IMR-90 (cell line): ENCODE data around the gene SH2D4B. TPM values are rescaled to one million over a fixed set of nuclear protein-coding genes. Genes with fewer than 3 reads are reported as not detected.

Source experiments
- ATAC-seq: fragments of 200-7000 bp; cut with Tn5 transposase; 2 replicates; pipeline ENCODE4 v1.9.1; 2020; ENCODE audit warnings: low read depth, mild to moderate bottlenecking, moderate library complexity
- BruUV-seq: library from RNA; stranded (reverse); fragments of 400-500 nt; replicated peaks from 2 replicates; lab custom pipeline; 2021; lab: Mats Ljungman, UMichigan
- CTCF ChIA-PET: fragments of 300-600 bp; formaldehyde crosslinking; extraction: SDS; loops from one replicate; lab custom pipeline; 2021; ENCODE audit warnings: antibody characterized with exemption; lab: Yijun Ruan, JAX
- POLR2A ChIA-PET: fragments of 300-600 bp; sonication (Branson Sonifier 250); formaldehyde crosslinking; loops from one replicate; lab custom pipeline; 2022; ENCODE audit warnings: antibody characterized with exemption; ENCODE audit not compliant: unreplicated experiment; lab: Charles Lee
- DNase-seq: peaks from one replicate; pipeline ENCODE4 v3.0.0; 2013
- H2AFZ ChIP-seq: replicated peaks from 2 replicates; pipeline ENCODE3; 2013; ENCODE audit warnings: low read length, mild to moderate bottlenecking; ENCODE audit not compliant: poor library complexity
- H2AK5ac ChIP-seq: 2 replicates; pipeline ENCODE4 v1.6.1; 2013; ENCODE audit warnings: low read depth, low read length, inconsistent platforms
- H2AK9ac ChIP-seq: replicated peaks from 2 replicates; pipeline ENCODE3; 2013; ENCODE audit warnings: mild to moderate bottlenecking, low read depth, low read length, moderate library complexity; ENCODE audit not compliant: poor library complexity
- H2BK120ac ChIP-seq: 2 replicates; pipeline ENCODE4 v1.6.1; 2013; ENCODE audit warnings: low read depth, low read length, inconsistent platforms
- H2BK15ac ChIP-seq: 3 replicates; pipeline ENCODE4 v1.6.1; 2013; ENCODE audit warnings: low read depth, low read length, inconsistent platforms
- H2BK20ac ChIP-seq: 2 replicates; pipeline ENCODE4 v1.6.1; 2013; ENCODE audit warnings: low read depth, mild to moderate bottlenecking, inconsistent platforms, low read length, moderate library complexity
- H2BK5ac ChIP-seq: 2 replicates; pipeline ENCODE4 v1.6.1; 2013; ENCODE audit warnings: mild to moderate bottlenecking, low read depth, low read length, inconsistent platforms; ENCODE audit not compliant: poor library complexity, severe bottlenecking
- H3K14ac ChIP-seq: replicated peaks from 2 replicates; pipeline ENCODE4 v1.6.1; 2013; ENCODE audit warnings: low read depth, low read length, inconsistent platforms
- H3K18ac ChIP-seq: 2 replicates; pipeline ENCODE4 v1.6.1; 2013; ENCODE audit warnings: low read depth, low read length, control low read depth
- H3K23ac ChIP-seq: 2 replicates; pipeline ENCODE4 v1.6.1; 2013; ENCODE audit warnings: low read depth, low read length, inconsistent platforms
- H3K27ac ChIP-seq: 2 replicates; pipeline ENCODE4 v1.5.1; 2013; ENCODE audit warnings: mild to moderate bottlenecking, control low read depth, low read length; ENCODE audit not compliant: insufficient read depth
- H3K27me3 ChIP-seq: 2 replicates; pipeline ENCODE4 v1.6.1; 2013; ENCODE audit warnings: low read length; ENCODE audit not compliant: control insufficient read depth, insufficient read depth
- H3K36me3 ChIP-seq: 2 replicates; pipeline ENCODE4 v1.6.1; 2013; ENCODE audit warnings: low read length, mixed read lengths; ENCODE audit not compliant: control insufficient read depth, insufficient read depth
- H3K4ac ChIP-seq: 2 replicates; pipeline ENCODE4 v1.6.1; 2013; ENCODE audit warnings: low read depth, low read length, inconsistent platforms
- H3K4me1 ChIP-seq: 2 replicates; pipeline ENCODE4 v1.6.1; 2013; ENCODE audit warnings: low read length, mixed read lengths; ENCODE audit not compliant: control insufficient read depth, insufficient read depth
- H3K4me2 ChIP-seq: 2 replicates; pipeline ENCODE4 v1.6.1; 2013; ENCODE audit warnings: low read depth, mild to moderate bottlenecking, control low read depth, low read length, moderate library complexity
- H3K4me3 ChIP-seq: 2 replicates; pipeline ENCODE4 v1.5.1; 2013; ENCODE audit warnings: low read depth, mild to moderate bottlenecking, control low read depth, low read length, moderate library complexity; ENCODE audit not compliant: insufficient read depth
- H3K56ac ChIP-seq: 2 replicates; pipeline ENCODE4 v1.6.1; 2013; ENCODE audit warnings: low read length, inconsistent platforms; ENCODE audit not compliant: insufficient read depth; ENCODE audit errors: extremely low read depth
- H3K79me1 ChIP-seq, 2 experiments: 2 replicates each; pipeline ENCODE4 v1.6.1; 2013; ENCODE audit warnings: low read length in 2 of 2, inconsistent platforms in 1 of 2, low read depth in 1 of 2
- H3K9ac ChIP-seq: 2 replicates; pipeline ENCODE4 v1.6.1; 2013; ENCODE audit warnings: low read depth, low read length, control low read depth
- H3K9me1 ChIP-seq: 2 replicates; pipeline ENCODE4 v1.6.1; 2013; ENCODE audit warnings: low read length, inconsistent platforms; ENCODE audit not compliant: insufficient read depth
- H3K9me3 ChIP-seq: 2 replicates; pipeline ENCODE4 v1.6.1; 2013; ENCODE audit warnings: low read length; ENCODE audit not compliant: control insufficient read depth, insufficient read depth
- H4K20me1 ChIP-seq: 2 replicates; pipeline ENCODE4 v1.6.1; 2013; ENCODE audit warnings: low read length, inconsistent platforms; ENCODE audit not compliant: insufficient read depth
- H4K5ac ChIP-seq: 2 replicates; pipeline ENCODE4 v1.6.1; 2013; ENCODE audit warnings: mild to moderate bottlenecking, low read depth, low read length, control low read depth
- H4K8ac ChIP-seq, 2 experiments: 2 replicates each; pipeline ENCODE4 v1.6.1; 2013; ENCODE audit warnings: low read depth in 2 of 2, low read length in 2 of 2, control low read depth in 1 of 2, inconsistent platforms in 1 of 2
- H4K91ac ChIP-seq: 2 replicates; pipeline ENCODE4 v1.6.1; 2013; ENCODE audit warnings: low read depth, low read length, inconsistent platforms; ENCODE audit not compliant: insufficient read depth
- BHLHE40 ChIP-seq: fragments of 150-350 bp; IDR thresholded peaks from 2 replicates; pipeline ENCODE4 v1.6.1; 2016; ENCODE audit warnings: mild to moderate bottlenecking, low read depth, low read length
- CEBPB ChIP-seq: IDR thresholded peaks from 2 replicates; pipeline ENCODE4 v1.6.1; 2012; ENCODE audit warnings: low read depth, low read length, improper control_type of control experiment
- CHD1 ChIP-seq: IDR thresholded peaks from 2 replicates; pipeline ENCODE4 v1.6.1; 2012; ENCODE audit warnings: low read depth, low read length, improper control_type of control experiment
- FOS ChIP-seq: fragments of 150-350 bp; IDR thresholded peaks from 2 replicates; pipeline ENCODE4 v1.6.1; 2016; ENCODE audit warnings: low read depth, low read length
- MAFK ChIP-seq: IDR thresholded peaks from 2 replicates; pipeline ENCODE4 v1.6.1; 2012; ENCODE audit warnings: low read depth, low read length, improper control_type of control experiment
- MXI1 ChIP-seq: IDR thresholded peaks from 2 replicates; pipeline ENCODE4 v1.6.1; 2012; ENCODE audit warnings: low read depth, mild to moderate bottlenecking, low read length, moderate library complexity, borderline replicate concordance
- NFE2L2 ChIP-seq: fragments of 150-350 bp; IDR thresholded peaks from 2 replicates; pipeline ENCODE4 v1.6.1; 2016; ENCODE audit warnings: low read depth, mild to moderate bottlenecking, low read length
- POLR2A ChIP-seq: IDR thresholded peaks from 2 replicates; pipeline ENCODE4 v1.6.1; 2012; ENCODE audit warnings: mild to moderate bottlenecking, low read depth, low read length
- RAD21 ChIP-seq: IDR thresholded peaks from 2 replicates; pipeline ENCODE4 v1.6.1; 2012; ENCODE audit warnings: low read length, improper control_type of control experiment
- RCOR1 ChIP-seq: IDR thresholded peaks from 2 replicates; pipeline ENCODE4 v1.6.1; 2012; ENCODE audit warnings: mild to moderate bottlenecking, low read length, improper control_type of control experiment; ENCODE audit not compliant: insufficient replicate concordance
- RFX5 ChIP-seq: IDR thresholded peaks from 2 replicates; pipeline ENCODE4 v1.8.0; 2012; ENCODE audit warnings: low read depth, mild to moderate bottlenecking, low read length, moderate library complexity
- SMC3 ChIP-seq: fragments of 150-350 bp; IDR thresholded peaks from 2 replicates; pipeline ENCODE4 v1.6.1; 2016; ENCODE audit warnings: low read depth, mild to moderate bottlenecking, antibody characterized with exemption, low read length, moderate library complexity
- WGBS, 2 experiments: methylation state at CpG; one replicate each; pipeline versions ENCODE4 v1.1.5 to v1.1.7; 2013; ENCODE audit warnings: missing lambda C conversion rate in 2 of 2; ENCODE audit not compliant: insufficient read length in 1 of 2; ENCODE audit errors: extremely low coverage in 2 of 2; 5-methylcytosine and 5-hydroxymethylcytosine counted together
- dilution Hi-C: fragments of 300-500 bp; cut with HindIII; formaldehyde crosslinking; loops from one replicate; pipeline ENCODE4 v1.14.3; 2018; ENCODE audit warnings: low sequenced_read_pairs; ENCODE audit not compliant: unreplicated experiment
- in situ Hi-C: fragments of 300-500 bp; cut with MboI; formaldehyde crosslinking; loops from 3 replicates; pipeline ENCODE4 v1.14.3; 2019; ENCODE audit warnings: low sequenced_read_pairs, inconsistent platforms, mixed read lengths
- intact Hi-C: fragments of 100-400 bp; cut with micrococcal nuclease; formaldehyde crosslinking; loops from 2 replicates; pipeline ENCODE4 v1.10.0; 2022
- polyA plus RNA-seq, 3 experiments: library from polyadenylated mRNA; depleted of rRNA; stranded (reverse); fragments of >200 nt; gene quantifications; 2 replicates each; pipeline ENCODE4 v1.2.3, GENCODE V29; 2012; ENCODE audit warnings: low replicate concordance in 1 of 3
- total RNA-seq: library from RNA; depleted of rRNA; stranded (reverse); fragments of >200 nt; gene quantifications from 2 replicates; pipeline ENCODE4 v1.2.3, GENCODE V29; 2012
- TF ChIP-seq, protein P1 (sequence below): fragments of 150-350 bp; IDR thresholded peaks from 2 replicates; pipeline ENCODE4 v1.6.1; 2017; ENCODE audit warnings: mild to moderate bottlenecking, antibody characterized with exemption, low read length, low read depth
- TF ChIP-seq, protein P2 (sequence below): fragments of 150-350 bp; IDR thresholded peaks from 2 replicates; pipeline ENCODE4 v1.6.1; 2016; ENCODE audit warnings: low read depth, mild to moderate bottlenecking, low read length, moderate library complexity, borderline replicate concordance
- TF ChIP-seq, protein P3 (sequence below): conservative IDR thresholded peaks from 2 replicates; pipeline ENCODE4 v1.5.1; 2012; ENCODE audit warnings: mild to moderate bottlenecking, low read depth, low read length, improper control_type of control experiment

The SH2D4B gene
- total and polyA plus RNA-seq, 2 of the 4 experiments (the other 2 are of a cell fraction) = not detected

DNA sequence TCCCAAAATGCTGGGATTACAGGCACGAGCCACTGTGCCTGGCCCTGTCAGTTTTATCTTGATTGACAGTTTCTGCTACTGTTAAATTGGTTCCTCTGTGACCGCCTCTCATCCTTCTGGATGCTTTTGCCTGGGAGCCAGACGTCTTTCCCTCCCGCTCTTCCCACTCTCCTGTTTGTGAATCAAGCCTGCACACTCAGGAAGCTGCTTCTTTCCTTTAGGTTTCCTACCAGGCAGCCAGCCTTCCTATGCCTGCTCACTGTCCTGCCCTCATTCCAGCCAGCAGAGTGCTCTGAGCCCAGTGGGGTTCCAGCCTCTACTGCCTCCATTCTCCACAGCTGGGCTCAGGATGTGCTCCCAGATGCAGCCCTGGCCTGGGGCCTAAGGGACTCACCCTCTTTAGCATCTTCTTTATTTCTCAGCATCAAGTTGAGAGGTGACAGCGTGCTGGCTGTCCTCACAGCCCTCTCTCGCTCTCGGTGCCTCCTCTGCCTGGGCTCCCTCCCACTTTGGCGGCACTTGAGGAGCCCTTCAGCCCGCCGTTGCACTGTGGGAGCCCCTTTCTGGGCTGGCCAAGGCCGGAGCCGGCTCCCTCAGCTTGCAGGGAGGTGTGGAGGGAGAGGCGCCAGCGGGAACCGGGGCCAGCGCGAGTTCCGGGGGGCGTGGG, 5.1 kb downstream of the SH2D4B start:
- TF ChIP-seq MAFK (no peak), RFX5 (no peak), SMC3 (no peak), CEBPB (no peak), FOS (no peak), MXI1 (no peak), RCOR1 (no peak), CHD1 (no peak), POLR2A (no peak), BHLHE40 (no peak), RAD21 (no peak), NFE2L2 (no peak)
- TF ChIP-seq, protein P1, sequence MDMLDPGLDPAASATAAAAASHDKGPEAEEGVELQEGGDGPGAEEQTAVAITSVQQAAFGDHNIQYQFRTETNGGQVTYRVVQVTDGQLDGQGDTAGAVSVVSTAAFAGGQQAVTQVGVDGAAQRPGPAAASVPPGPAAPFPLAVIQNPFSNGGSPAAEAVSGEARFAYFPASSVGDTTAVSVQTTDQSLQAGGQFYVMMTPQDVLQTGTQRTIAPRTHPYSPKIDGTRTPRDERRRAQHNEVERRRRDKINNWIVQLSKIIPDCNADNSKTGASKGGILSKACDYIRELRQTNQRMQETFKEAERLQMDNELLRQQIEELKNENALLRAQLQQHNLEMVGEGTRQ = no peak
- TF ChIP-seq, protein P2, sequence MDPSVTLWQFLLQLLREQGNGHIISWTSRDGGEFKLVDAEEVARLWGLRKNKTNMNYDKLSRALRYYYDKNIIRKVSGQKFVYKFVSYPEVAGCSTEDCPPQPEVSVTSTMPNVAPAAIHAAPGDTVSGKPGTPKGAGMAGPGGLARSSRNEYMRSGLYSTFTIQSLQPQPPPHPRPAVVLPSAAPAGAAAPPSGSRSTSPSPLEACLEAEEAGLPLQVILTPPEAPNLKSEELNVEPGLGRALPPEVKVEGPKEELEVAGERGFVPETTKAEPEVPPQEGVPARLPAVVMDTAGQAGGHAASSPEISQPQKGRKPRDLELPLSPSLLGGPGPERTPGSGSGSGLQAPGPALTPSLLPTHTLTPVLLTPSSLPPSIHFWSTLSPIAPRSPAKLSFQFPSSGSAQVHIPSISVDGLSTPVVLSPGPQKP = no peak
- TF ChIP-seq, protein P3, sequence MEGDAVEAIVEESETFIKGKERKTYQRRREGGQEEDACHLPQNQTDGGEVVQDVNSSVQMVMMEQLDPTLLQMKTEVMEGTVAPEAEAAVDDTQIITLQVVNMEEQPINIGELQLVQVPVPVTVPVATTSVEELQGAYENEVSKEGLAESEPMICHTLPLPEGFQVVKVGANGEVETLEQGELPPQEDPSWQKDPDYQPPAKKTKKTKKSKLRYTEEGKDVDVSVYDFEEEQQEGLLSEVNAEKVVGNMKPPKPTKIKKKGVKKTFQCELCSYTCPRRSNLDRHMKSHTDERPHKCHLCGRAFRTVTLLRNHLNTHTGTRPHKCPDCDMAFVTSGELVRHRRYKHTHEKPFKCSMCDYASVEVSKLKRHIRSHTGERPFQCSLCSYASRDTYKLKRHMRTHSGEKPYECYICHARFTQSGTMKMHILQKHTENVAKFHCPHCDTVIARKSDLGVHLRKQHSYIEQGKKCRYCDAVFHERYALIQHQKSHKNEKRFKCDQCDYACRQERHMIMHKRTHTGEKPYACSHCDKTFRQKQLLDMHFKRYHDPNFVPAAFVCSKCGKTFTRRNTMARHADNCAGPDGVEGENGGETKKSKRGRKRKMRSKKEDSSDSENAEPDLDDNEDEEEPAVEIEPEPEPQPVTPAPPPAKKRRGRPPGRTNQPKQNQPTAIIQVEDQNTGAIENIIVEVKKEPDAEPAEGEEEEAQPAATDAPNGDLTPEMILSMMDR = no peak
- 87% methylated on average over 3 of the region's 19 CpGs; no CpG with 5 or more reads in 1 of the 2 experiments for WGBS, 2 experiments
- no peak overlapping the region for H2BK15ac ChIP-seq
- H3K79me1 ChIP-seq = no peaks in the 10 kb centered on the region
- no peak overlapping the region for H2AK9ac ChIP-seq
- intact Hi-C loops = no loop called here
- H3K4ac ChIP-seq = no peak overlapping the region
- no peak overlapping the region for H3K14ac ChIP-seq
- H3K4me2 ChIP-seq = no peak overlapping the region
- H4K20me1 ChIP-seq = no peaks in the 10 kb centered on the region
- CTCF ChIA-PET = no interaction called here
- no peak overlapping the region for H3K4me3 ChIP-seq
- ATAC-seq (no peak), DNase-seq (no peak)
- H2BK5ac ChIP-seq = no peak overlapping the region
- H3K56ac ChIP-seq = no peak overlapping the region
- H3K9me3 ChIP-seq = no peaks in the 10 kb centered on the region
- POLR2A ChIA-PET = no interaction called here
- H3K23ac ChIP-seq = no peak overlapping the region
- no peak overlapping the region for H2BK20ac ChIP-seq
- no peaks in the 10 kb centered on the region for H3K9me1 ChIP-seq
- no peak overlapping the region for H4K8ac ChIP-seq
- H3K9ac ChIP-seq = no peak overlapping the region
- no TSS peak for BruUV-seq
- H3K36me3 ChIP-seq = no peaks in the 10 kb centered on the region
- dilution Hi-C loops = no loop called here
- H2BK120ac ChIP-seq = no peak overlapping the region
- no peak overlapping the region for H4K5ac ChIP-seq
- in situ Hi-C loops = no loop called here
- no peak overlapping the region for H4K91ac ChIP-seq
- no peaks in the 10 kb centered on the region for H3K4me1 ChIP-seq
- H3K18ac ChIP-seq = no peak overlapping the region
- H3K27me3 ChIP-seq = peaks cover 11% of the 10 kb centered on the region
- H2AK5ac ChIP-seq = no peak overlapping the region
- H2AFZ ChIP-seq = no peak overlapping the region
- no peak overlapping the region for H3K27ac ChIP-seq
